ENCODE measurements around the gene FCHO2. TPM values are rescaled to one million over a fixed set of nuclear protein-coding genes. Genes with fewer than 3 reads are reported as not detected.

Gene FCHO2
- total RNA-seq, 1 experiment from 2014 or later: 5.8 TPM

- Histone ChIP-seq H3K56ac (ENCODE audit: insufficient read length, low read depth, low read length) (no peak overlapping the region), H3K4ac (ENCODE audit: low read depth, low read length) (no peak overlapping the region), H4K5ac (ENCODE audit: insufficient read length, low read depth, low read length) (no peak overlapping the region), H3K4me1 (ENCODE audit: insufficient read depth, low read length) (no peaks in the 10 kb centered on the region), H4K91ac (ENCODE audit: insufficient read length, low read depth, low read length) (no peak overlapping the region), H3K4me2 (ENCODE audit: insufficient read depth, insufficient read length, low read length) (no peak overlapping the region), H2BK15ac (ENCODE audit: low read depth, low read length) (no peak overlapping the region), H3K79me2 (ENCODE audit: insufficient read depth, low read length) (no peaks in the 10 kb centered on the region), H4K8ac (replicated peaks; ENCODE audit: insufficient read length, low read depth, low read length) (no peak overlapping the region), H2BK12ac (ENCODE audit: insufficient read length, low read depth, low read length) (no peak overlapping the region), H3K23me2 (ENCODE audit: insufficient read length, low read depth, low read length, poor library complexity, severe bottlenecking) (no peaks in the 10 kb centered on the region), H3K27me3 (ENCODE audit: insufficient read depth, low read length) (no peaks in the 10 kb centered on the region), H3K79me1 (ENCODE audit: insufficient read depth, low read depth, low read length, poor library complexity, severe bottlenecking) (no peaks in the 10 kb centered on the region), H3K23ac (ENCODE audit: insufficient read length, low read depth, low read length) (no peak overlapping the region), H2BK120ac (ENCODE audit: low read depth, low read length, poor library complexity, severe bottlenecking) (no peak overlapping the region), H3K18ac (ENCODE audit: insufficient read length, low read depth, low read length) (no peak overlapping the region), H2AFZ (ENCODE audit: low read length) (no peak overlapping the region), H3K9ac (ENCODE audit: extremely low read depth, insufficient read length, low read length) (no peak overlapping the region), H3K27ac (ENCODE audit: insufficient read length, low read depth, low read length) (no peak overlapping the region), H2BK20ac (ENCODE audit: low read depth, low read length, poor library complexity, severe bottlenecking) (no peak overlapping the region), H3K14ac (ENCODE audit: insufficient read depth, low read length) (no peak overlapping the region), H3K9me3 (ENCODE audit: control insufficient read depth, low read depth, low read length) (no peaks in the 10 kb centered on the region), H4K20me1 (ENCODE audit: control insufficient read depth, insufficient read depth, insufficient read length) (no peaks in the 10 kb centered on the region), H3T11ph (ENCODE audit: low read length) (no peak overlapping the region), H2AK5ac (ENCODE audit: insufficient read length, low read length) (no peak overlapping the region), H2BK5ac (ENCODE audit: insufficient read length, low read length) (no peak overlapping the region)
- Mint-ChIP-seq H3K4me1 (peaks cover 0 to 2% of the 10 kb centered on the region in 2 experiments; a peak in 1 of 4 replicates), H3K36me3 (ENCODE audit: insufficient read depth in 1 of 3, low read depth in 3 of 3) (peaks cover 0 to 7% (median under 1%) of the 10 kb centered on the region in 3 experiments; a peak in 4 of 7 replicates), H3K4me3 (no peak overlapping the region), H3K27me3 (ENCODE audit: low read depth) (no peaks in the 10 kb centered on the region), H3K27ac (peak overlapping the region in 1 of 3 experiments; percentile 57; a peak in 1 of 7 replicates), H3K9me3 (peaks cover 1 to 4% of the 10 kb centered on the region in 2 experiments; a peak in 3 of 5 replicates)
- peak; percentile 62; the same call in 2 of the 3 replicates for TF ChIP-seq CTCF (conservative IDR thresholded peaks at IDR 0.05)
- no CpG with 5 or more reads among the region's 4 CpGs for WGBS (ENCODE audit: extremely low coverage, insufficient read length, low lambda C conversion rate)
- DNase-seq: no peak
These were observed 34.9 kb upstream of the FCHO2 start for GRCh38 chr5:72920690-72921502.
